ENCODE results near the gene ELFN1. TPM values are rescaled to one million over a fixed set of nuclear protein-coding genes. Genes with fewer than 3 reads are reported as not detected.

ELFN1 gene
- total RNA-seq, 1 donor from 2014 or later: 9.5 TPM

- no peak for DNase-seq
Measured at GRCh38 chr7:1727812-1728570, 57.9 kb downstream of the ELFN1 start.

GRCh38 chr7:1729183-1729582, 59.1 kb downstream of the ELFN1 start:
- no peak for DNase-seq

GRCh38 chr7:1729773-1730172, 59.7 kb downstream of the ELFN1 start:
- no peak for DNase-seq

GRCh38 chr7:1732072-1732471, 62.0 kb downstream of the ELFN1 start:
- no peak for DNase-seq

GRCh38 chr7:1732645-1733044, 62.6 kb downstream of the ELFN1 start:
- no peak for DNase-seq

GRCh38 chr7:1733206-1733907, 63.3 kb downstream of the ELFN1 start:
- no peak for DNase-seq

- no peak for DNase-seq
Measured at GRCh38 chr7:1733908-1734730, 64.0 kb downstream of the ELFN1 start.

- DNase-seq: no peak
Measured at GRCh38 chr7:1735262-1735661, 65.2 kb downstream of the ELFN1 start.

GRCh38 chr7:1735806-1736483, 65.9 kb downstream of the ELFN1 start:
- no peak for DNase-seq

GRCh38 chr7:1736484-1736817, 66.4 kb downstream of the ELFN1 start:
- no peak for DNase-seq

GRCh38 chr7:1736830-1737229, 66.8 kb downstream of the ELFN1 start:
- no peak for DNase-seq

- no peak for DNase-seq
Measured at GRCh38 chr7:1737523-1737922, 67.4 kb downstream of the ELFN1 start.

- no peak for DNase-seq
Measured at GRCh38 chr7:1737956-1738355, 67.9 kb downstream of the ELFN1 start.

- DNase-seq: no peak
Measured at GRCh38 chr7:1738511-1738910, 68.4 kb downstream of the ELFN1 start.

GRCh38 chr7:1738956-1739355, 68.9 kb downstream of the ELFN1 start:
- DNase-seq: no peak

GRCh38 chr7:1739593-1739992, 69.5 kb downstream of the ELFN1 start:
- no peak for DNase-seq

GRCh38 chr7:1740214-1740613, 70.1 kb downstream of the ELFN1 start:
- no peak for DNase-seq

GRCh38 chr7:1741246-1741645, 71.2 kb downstream of the ELFN1 start:
- no peak for DNase-seq

- DNase-seq: no peak
Measured at GRCh38 chr7:1741751-1742554, 71.9 kb downstream of the ELFN1 start.

GRCh38 chr7:1742555-1743303, 72.7 kb downstream of the ELFN1 start:
- DNase-seq: no peak

Measured in occipital lobe (tissue), 2 donors.